Hematopoietic multipotent progenitor cell treated with erythropoietin and hydrocortisone succinate and interleukin-3 and kit ligand, for 4 days (in vitro differentiated cells): ENCODE measurements around the gene IFITM2.
"Not testable (repeated sequence)": the region's sequence is repeated elsewhere in the genome, so short reads cannot be mapped to it uniquely, and the experiment has no call there.

Experiments used
- DNase-seq: peaks from one replicate; pipeline ENCODE4 v3.0.0-alpha.2; 2015

Gene IFITM2

DNA sequence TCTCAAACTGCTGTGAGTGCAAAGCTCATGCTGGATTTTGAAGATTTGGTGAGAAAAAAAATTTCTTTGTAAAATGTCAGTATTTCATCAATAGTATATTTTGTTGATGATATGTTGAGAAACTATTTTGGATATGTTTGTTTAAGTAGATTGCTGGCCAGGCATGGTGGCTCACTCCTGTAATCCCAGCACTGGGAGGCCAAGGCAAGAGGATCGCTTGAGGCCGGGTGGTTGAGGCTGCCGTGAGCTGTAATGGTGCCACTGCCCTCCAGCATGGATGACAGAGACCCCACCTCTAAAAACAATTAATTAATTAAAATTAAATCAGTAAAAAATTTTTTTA is 19.9 kb downstream of the IFITM2 start:
- DNase-seq = no peak

DNA sequence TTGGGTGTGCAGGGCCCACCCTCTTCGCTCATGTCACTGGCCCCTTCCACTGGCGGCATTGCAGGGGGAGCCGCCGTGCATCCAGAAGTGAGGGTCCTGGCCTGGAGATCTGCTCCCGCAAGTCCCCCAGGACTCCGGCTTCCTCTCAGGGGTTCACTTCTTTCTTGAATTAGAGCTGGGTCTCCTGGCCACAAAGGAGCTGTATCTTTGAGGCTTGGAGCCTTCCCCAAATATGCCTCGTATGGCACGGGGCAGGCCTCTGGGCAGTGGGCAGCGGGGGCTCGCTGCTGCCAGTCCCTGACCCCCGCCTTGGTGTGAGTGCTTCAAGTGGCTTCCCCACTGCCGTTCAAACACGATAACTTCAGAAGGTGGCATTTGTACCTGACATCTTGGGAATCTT is 20.4 kb downstream of the IFITM2 start:
- DNase-seq = no peak

DNA sequence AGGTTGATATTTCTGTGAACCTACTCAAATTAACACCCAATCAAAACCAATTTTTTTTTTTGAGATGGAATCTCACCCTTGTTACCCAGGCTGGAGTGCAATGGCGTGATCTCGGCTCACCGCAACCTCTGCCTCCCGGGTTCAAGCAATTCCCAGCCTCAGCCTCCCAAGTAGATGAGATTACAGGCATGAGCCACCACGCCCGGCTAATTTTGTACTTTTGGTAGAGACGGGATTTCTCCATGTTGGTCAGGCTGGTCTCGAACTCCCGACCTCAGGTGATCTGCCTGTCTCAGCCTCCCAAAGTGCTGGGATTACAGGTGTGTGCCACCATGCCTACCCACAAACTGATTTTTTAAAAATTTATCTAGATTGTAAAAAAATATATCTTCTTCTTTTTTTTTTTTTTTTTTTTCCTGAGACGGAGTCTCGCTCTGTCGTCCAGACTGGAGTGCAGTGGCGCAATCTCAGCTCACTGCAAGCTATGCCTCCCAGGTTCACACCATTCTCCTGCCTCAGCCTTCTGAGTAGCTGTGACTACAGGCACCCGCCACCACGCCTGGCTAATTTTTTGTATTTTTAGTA is 21.0 kb downstream of the IFITM2 start:
- not testable (repeated sequence) for DNase-seq

DNA sequence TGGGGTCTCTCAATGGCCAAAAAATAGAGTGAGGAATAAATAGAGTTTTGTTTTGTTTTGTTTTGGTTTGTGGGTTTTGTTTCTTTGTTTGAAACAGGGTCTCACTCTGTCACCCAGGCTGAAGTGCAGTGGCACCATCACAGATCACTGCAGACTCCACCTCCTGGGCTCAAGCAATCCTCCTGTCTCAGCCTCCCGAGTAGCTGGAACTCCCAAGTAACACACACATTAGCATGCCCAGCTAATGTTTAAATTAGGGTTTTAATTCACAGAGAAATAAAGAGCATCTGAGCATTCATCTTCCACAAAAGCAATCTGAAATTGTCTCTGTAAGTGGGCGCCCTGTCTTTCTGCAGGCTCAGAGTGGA is 22.3 kb downstream of the IFITM2 start:
- no peak for DNase-seq

DNA sequence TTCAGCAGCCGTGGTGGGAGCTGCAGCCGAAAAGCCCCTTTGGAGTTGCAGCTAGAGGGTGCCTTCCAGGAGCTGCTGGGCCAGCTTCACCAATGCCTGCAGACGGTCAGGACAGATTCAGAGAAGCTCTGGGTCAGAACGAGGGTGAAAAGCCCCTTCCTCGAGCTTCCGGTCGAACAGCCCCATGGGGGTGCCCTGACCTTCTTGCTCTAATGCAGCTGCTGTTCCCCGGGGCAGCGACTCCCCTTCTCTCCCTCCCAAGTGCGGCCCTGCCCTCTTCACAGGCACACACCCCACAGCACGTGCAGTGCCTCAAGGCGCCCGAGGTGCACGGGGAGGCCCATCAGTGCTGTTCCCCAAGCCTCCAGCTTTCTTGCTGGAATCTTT is 22.7 kb downstream of the IFITM2 start:
- no peak for DNase-seq

DNA sequence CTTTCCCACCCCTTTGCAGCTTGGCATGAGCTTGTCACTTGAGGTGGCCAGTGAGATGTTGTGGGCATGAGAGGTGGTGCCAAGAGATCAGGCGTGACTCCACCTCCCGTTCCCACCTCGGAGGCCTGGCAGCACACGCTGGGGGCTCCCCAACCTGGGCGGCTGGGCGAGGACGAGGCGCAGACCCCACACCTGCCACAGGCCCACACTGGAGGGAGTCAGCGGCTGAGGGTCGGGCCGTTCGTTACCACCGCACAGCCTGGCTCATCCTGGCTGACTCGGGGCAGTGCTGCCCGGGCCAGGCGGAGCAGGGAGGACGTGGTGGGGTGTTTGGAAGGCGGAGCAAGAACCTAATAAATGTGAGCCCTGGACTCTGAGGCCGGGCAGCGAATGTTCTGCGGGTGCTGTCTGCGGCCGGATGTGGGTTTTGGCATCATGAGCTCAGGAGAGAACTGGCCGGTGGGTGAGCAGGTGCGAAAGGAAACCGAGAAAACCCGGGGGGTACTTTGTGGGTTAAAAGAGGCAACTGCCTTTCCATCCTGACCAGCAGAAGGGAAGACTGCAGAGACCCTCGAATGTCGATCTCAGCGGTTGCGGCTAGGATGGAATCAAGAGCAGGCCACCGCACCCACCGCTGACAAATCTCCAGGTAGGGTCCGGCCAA is 23.2 kb downstream of the IFITM2 start:
- no peak for DNase-seq

DNA sequence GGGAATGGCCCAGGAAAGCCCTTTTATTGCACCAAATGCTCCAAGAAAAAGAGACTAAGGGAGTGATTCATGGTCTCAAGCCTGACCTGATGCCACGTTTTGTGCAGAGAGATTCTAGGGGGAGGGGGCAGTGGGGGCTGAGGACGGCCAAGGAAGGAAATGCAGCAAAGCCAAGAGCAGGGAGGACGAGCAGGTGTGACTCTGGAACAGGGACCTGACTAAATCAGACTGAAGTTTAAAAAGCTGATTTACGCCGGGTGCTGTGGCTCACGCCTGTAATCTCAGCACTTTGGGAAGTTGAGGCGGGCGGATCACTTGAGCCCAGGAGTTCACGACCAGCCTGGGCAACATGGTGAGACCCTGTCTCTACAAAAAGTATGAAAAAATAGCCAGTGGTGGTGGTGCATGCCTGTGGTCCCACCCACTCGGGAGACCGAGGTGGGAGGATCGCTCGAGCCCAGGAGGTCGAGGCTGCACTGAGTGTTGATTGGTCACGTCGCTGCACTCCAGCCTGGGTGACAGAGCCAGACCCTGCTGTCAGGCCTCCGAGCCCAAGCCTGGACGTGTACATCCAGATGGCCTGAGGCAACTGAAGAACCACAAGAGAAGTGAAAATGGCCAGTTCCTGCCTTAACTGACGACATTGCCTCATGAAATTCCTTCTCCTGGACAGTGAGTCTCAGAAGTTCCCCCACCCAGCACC is 23.9 kb downstream of the IFITM2 start:
- no peak for DNase-seq

DNA sequence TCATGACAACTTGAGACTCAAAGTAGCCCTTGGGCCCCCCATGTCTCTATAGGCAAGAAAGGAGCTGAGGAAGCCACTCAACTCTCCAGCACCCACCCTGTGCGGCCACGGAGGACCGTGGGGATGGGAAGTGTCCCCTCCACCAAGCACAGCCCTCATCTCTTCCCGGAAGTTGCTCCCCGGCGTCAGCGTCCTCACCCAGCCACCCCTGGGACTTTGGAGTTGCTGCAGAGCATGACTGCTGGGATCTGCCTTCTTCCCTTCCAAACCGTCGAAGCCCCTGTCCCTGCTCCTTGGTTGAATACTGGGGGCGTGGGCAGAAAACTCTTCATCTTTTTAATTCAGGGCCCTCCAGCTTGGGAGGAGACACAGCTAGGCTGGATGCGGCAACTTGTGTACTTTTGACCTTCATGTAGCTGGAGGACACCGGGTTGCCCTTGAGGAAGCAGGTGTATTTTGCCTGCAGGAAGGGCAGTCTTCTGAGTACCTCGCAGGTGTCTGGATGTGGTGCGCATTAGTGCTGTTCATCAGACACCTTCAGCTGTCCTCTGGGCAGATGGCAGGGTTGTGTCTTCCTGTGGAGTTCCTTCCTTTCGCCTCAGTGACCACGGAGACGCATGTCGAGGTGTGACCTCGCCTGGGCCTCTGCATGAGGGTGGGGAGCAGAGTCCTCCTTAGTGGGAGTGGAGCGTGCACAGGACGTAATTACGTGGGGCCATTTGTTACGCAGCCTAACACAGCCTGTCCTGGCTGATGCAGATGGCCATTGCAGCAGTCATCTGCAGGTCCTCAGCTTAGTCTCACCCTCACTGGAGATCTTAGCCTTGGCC is 25.2 kb downstream of the IFITM2 start:
- no peak for DNase-seq

DNA sequence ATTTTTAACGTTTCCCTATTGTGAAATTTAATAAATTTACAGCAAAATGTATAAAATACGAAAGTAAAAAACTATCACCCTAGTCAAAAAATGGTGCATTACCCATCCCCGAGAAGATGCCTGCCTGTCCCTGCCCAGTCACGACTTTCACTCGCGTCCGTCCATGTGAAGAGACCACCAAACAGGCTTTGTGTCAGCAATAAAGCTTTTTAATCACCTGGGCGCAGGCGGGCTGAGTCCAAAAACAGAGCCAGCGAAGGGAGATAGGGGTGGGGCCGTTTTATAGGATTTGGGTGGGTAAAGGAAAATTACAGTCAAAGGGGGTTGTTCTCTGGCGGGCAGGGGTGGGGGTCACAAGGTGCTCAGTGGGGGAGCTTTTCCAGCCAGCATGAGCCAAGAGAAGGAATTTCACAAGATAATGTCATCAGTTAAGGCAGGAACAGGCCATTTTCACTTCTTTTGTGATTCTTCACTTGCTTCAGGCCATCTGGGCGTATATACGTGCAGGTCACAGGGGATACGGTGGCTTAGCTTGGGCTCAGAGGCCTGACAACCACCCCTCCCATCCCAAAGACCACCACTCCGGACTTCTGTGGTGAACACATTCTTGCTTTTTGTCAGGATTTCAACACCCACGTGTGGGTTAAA is 26.1 kb downstream of the IFITM2 start:
- DNase-seq = not testable (repeated sequence)

DNA sequence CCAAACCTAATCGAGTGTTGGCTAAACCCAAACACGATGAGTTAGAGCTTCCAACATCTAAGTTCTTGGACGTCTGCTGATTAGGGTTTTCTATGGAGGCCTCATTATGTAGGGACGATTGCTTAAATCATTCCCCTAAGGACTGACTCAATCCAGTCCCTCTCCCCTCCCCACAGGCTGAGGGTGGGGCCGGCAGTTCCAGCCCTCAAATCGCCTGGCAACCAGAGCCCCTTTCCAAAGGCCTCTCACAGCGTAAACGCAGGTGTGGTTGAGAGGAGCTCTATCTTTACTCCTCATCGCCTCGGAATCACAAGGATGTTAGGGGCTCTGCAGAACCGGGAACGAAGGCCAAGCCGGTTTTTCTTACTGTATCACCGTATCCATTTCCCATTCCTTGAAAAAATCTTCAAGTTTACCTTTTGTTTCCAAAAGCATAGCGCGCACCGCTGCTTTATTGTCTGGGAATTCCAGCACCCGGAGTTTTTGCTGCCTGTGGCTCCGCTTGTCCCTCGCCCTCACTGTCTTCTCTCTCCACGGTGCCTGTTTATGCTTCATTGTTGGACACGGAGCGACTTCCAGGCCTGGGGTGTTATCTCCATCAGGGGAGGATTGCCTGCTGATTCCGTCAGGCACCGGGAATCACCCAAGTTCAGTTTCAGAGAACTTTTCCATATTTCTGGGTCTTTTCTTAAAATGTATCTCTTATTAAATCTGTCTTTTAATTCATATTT is 26.8 kb downstream of the IFITM2 start:
- no peak for DNase-seq

DNA sequence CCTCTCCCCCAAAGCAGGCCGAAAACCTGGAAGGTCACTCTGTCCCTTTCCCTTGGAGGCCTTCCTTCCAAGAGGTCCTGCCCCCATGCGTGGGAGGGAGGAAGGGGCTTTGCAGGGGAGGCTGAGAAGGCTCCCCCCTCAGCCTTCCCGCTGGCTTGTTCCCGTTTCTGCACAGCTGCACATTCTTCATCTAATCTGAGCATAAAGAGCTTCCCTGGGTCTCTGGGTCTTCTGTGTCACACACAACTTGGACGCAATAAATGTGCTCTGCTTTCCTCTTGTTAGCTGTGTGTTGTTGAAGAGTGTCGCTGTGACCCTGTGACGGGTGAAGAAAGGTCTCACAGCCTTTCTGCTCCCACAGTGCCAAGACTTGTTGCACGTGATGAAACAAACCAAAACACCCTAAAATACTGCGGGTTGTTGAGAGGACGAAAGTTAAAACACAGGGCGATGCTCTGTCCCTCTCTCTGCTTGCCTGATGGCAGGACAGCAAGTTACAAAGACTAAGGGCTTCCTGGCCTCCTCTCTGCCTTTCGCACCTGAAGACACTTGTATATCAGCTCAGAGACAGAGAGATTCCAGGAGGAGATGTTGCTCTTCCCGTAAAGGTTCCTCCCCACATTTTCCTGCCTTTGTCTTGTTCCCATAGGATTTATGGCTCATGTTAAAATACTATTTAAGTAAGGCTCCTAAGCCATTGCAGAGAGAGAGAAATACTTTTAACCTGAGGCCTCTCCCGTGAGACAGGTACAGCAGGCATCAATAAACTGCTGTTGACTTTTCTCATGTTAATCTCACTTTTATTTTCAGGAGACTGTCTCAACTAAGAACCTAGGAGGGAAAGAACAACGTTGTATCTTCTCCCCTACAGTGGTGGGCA is 28.4 kb downstream of the IFITM2 start:
- DNase-seq = no peak

DNA sequence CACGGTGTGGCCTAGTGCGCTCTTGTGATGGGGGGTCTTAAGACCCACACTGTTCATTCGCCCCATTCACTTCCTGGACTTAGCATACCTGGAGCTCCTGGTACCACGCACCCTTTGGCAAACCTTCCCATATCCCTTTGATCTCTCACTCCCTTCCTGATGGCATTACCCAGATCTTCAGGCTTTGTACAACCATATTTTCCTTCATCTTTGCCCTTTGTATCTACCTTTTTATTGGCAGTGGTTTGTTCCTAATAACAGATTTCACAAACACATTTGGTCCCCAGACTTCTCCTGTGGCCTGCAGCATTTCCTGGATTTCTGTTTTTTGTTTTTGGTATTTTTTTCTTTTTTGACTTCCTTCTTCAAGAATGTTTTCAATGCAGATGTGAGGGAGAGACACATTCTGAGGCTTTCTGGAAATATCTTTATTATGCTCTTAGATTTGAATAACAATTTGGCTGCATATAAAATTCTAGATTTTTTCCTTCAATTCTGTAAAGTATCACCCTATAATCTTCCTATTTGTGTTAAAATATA is 29.1 kb downstream of the IFITM2 start:
- DNase-seq = no peak

DNA sequence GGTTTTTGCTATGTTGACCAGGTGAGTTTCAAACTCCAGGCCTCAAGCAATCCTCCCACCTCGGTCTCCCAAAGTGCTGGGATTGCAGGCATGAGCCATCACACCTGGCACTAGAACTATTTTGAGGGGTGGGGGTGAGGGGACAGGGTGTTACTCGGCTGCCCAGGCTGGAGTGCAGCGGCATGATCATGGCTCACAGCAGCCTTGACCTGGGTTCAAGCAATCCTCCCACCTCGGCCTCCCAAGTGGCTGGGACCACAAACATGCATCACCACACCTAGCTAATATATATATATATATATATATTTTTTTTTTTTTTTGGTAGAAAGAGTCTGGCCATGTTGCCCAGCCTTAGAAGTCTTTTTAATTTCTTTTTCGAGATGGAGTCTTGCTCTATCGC is 30.1 kb downstream of the IFITM2 start:
- no peak for DNase-seq

DNA sequence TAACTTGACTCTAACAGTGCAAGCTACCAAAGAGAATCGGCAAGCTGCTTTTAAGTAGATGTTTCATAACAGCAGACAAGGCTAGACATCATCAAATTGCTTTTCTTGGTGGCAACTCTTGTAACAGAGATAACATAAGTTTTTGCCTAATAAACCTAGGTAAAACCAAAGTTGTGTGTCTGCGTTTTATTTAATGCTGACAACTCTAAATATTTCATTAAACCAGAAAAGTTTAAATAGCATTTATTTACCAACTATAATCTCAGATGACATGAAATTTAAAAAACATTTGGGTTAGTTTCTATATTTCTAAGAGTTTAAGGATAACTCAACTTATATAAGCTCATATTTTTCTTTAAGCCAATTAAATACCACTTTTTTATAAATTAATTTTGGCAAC is 32.3 kb downstream of the IFITM2 start:
- DNase-seq = no peak

DNA sequence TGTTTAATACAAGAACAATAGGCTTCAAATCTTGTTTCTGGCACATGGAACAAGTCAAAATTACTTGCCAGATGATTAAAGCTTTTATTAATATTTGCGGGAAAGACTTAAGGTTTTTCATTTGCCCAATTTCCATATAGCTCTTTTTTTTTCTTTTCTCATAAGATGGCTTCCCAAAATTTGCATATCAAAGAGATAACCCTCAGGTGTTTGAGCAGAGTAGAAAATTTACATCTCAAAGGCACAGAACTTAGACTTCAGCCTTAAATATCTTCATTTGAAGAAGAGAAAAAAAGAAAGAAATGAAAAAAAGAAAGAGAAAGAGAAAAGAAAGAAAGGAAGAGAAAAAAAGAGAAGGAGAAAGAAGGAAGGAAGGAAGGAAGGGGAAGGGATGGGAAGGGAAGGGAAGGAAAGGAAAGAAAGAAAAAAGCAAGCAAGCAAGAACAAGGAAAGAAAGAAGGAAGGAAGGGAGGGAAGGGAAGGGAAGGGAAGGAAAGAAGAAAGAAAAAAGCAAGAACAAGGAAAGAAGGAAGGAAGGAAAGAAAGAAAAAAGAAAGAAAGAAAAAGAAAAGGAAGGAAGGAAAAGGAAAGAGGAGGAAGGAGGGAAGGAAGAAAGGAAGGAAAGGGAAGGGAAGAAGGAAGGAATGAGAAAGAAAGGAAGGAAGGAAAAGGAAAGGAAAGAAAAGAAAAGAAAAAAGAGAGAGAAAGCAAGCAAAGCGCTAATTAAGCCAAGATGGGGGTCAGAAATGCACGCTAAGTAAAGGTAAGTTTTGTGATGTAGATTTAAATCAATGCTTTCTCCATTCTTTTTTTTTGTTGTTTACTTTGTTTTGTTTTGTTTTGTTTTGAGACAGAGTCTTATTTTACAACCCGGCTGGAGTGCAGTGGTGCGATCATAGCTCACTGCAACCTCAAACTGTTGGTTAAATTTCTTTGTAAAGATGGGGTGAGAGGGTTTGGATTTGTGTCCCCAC is 33.2 kb downstream of the IFITM2 start:
- DNase-seq = no peak

DNA sequence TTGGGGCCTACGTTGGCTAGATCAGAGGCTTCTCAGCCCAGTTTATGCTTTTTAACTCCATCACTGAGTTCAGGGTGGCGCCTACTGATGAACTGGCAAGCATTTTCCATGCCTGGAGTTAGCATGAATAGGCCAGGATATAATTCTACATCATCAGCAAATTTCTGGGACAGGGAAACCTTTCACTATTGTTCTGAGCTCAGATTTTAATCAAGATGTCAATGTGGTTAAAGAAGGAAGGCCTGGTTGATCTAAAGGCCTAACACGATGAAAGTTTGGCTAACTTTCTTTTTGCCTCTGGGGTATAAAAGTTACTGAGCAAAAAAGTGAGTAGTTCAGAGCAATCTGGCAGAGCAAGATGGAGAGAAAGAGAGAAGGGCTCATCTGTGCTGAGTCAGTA is 34.7 kb downstream of the IFITM2 start:
- DNase-seq = no peak

DNA sequence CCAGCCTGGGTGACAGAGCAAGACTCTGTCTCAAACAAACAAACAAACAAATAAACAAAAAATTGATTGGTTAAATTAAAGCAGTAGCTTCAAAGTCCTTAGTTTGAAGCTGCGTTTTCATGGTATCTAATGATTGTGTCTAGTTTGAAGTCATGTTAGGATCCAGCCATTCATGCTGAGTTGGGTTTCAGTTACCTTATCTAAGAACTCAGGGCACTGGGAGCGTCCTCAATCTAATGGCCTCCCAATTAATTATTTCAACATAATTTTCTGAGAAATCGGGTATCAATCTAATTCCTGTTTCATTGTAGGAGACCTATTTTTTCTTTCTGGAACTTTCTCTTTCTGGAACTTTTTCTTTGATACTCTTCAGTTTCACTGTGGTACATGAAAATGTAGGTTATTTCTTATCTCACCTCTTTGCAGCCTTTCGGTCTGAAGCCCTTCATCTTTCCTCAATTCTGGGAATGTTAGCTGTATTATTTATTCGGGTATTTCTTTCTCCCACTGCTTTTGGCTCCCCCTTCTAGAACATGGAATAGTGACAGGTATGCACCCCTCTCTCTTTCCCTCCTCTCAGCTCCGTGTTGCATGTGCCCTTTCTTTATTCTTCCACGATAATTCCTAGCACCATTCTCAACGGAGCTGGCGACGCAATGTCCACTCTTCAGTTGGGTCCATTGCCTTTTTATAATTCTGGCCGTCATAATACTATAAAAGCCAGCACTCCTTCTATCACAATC is 37.4 kb downstream of the IFITM2 start:
- no peak for DNase-seq

DNA sequence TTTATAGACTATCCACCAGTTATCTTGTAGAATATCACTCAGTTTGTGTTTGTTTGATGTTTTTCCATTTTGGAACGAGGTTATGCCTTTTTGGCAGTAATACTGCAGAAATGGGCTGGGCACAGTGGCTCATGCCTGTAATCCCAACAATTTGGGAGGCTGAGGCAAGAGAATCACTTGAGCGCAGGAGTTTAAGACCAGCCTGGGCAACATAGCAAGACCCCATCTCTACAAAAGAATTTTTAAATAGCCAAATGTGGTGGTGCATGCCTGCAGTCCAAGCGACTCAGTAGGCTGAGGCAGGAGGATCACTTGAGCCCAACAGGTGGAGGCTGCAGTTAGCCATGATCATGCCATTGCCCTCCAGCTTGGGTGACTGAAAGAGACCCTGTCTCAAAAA is 38.9 kb downstream of the IFITM2 start:
- DNase-seq = no peak

DNA sequence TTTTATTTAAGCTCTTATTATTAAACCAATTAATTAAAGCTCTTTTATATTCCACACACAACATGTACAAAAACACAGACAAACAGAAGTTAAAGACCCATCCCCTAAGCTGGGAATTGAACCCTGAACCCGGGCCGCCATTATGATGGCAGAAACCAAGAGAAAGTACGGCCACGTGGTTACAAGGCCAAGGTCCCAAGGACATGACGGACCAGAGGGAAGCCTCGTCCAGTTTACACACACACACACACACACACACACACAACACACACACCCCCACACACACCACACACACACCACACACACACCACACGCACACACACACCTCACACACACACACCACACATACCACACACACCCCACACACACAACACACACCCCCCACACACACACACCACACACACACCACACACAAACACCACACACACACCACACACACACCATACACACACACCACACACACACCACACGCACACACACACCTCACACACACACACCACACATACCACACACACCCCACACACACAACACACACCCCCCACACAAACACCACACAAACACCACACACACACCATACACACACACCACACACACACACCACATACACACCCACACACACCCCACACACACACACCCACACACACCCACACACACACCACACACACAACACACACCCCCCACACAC is 41.8 kb downstream of the IFITM2 start:
- DNase-seq = not testable (repeated sequence)
